ENCODE results near the gene SRL.
"Not testable (repeated sequence)": the region's sequence is repeated elsewhere in the genome, so short reads cannot be mapped to it uniquely, and the experiment has no call there.

The SRL gene

GRCh38 chr16:4260360-4260759 is 18.5 kb upstream of the SRL start:
- no peak for DNase-seq (ENCODE audit: low spot score)

- DNase-seq (ENCODE audit: low spot score) = no peak
Measured at GRCh38 chr16:4257646-4258556, 16.0 kb upstream of the SRL start.

GRCh38 chr16:4253394-4254150 is 11.7 kb upstream of the SRL start:
- DNase-seq (ENCODE audit: low spot score) = peak; percentile 100

GRCh38 chr16:4253012-4253393 is 11.1 kb upstream of the SRL start:
- DNase-seq (ENCODE audit: low spot score) = not testable (repeated sequence)

GRCh38 chr16:4249530-4250308 is 7.8 kb upstream of the SRL start:
- no peak for DNase-seq (ENCODE audit: low spot score)

GRCh38 chr16:4247460-4247784 is 5.5 kb upstream of the SRL start:
- DNase-seq (ENCODE audit: low spot score) = no peak

- no peak for DNase-seq (ENCODE audit: low spot score)
Measured at GRCh38 chr16:4246777-4247459, 5.0 kb upstream of the SRL start.

GRCh38 chr16:4245077-4245791 is 3.4 kb upstream of the SRL start:
- no peak for DNase-seq (ENCODE audit: low spot score)

- peak; percentile 44 for DNase-seq (ENCODE audit: low spot score)
Measured at GRCh38 chr16:4244254-4245076, 2.6 kb upstream of the SRL start.

- DNase-seq (ENCODE audit: low spot score) = no peak
Measured at GRCh38 chr16:4241258-4241927, 487 bp downstream of the SRL start.

GRCh38 chr16:4240624-4241023 is 1.3 kb downstream of the SRL start:
- no peak for DNase-seq (ENCODE audit: low spot score)

GRCh38 chr16:4239682-4240175 is 2.2 kb downstream of the SRL start:
- DNase-seq (ENCODE audit: low spot score) = no peak

- DNase-seq (ENCODE audit: low spot score) = no peak
Measured at GRCh38 chr16:4239020-4239419, 2.9 kb downstream of the SRL start.

GRCh38 chr16:4233431-4233830 is 8.4 kb downstream of the SRL start:
- DNase-seq (ENCODE audit: low spot score) = no peak

GRCh38 chr16:4232541-4233386 is 9.1 kb downstream of the SRL start:
- no peak for DNase-seq (ENCODE audit: low spot score)

GRCh38 chr16:4231886-4232285 is 10.0 kb downstream of the SRL start:
- DNase-seq (ENCODE audit: low spot score) = no peak

GRCh38 chr16:4231367-4231766 is 10.5 kb downstream of the SRL start:
- DNase-seq (ENCODE audit: low spot score) = no peak

GRCh38 chr16:4227040-4227332 is 14.9 kb downstream of the SRL start:
- no peak for DNase-seq (ENCODE audit: low spot score)
